ENCODE measurements around the gene KIAA1586. TPM values are rescaled to one million over a fixed set of nuclear protein-coding genes. Genes with fewer than 3 reads are reported as not detected.
"Not testable (repeated sequence)": the region's sequence is repeated elsewhere in the genome, so short reads cannot be mapped to it uniquely, and the experiment has no call there.

KIAA1586 gene
- total and polyA plus RNA-seq, 7 donors: 1.4 to 6.7 (median 4.0) TPM

DNA sequence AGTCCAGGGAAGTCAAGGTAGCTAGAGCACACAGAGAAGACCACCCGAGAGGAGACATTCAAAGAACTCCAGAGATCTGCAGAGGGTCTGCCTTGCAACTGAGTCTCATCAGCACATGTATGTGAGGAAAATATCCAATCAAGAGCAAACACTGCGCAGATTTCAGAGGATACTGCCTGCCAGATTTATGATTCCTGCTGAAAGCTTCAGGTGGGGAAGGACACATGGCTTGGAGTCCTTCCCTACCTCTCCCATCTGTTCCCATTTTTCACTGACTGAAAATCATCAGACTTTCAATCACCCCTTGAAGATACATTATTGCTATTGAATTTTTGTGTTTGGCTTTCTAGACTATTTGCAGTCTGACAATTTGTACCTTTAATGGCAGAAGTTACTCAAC, 7.6 kb upstream of the KIAA1586 start:
- Histone ChIP-seq H3K9me3 (no peaks in the 10 kb centered on the region), H3K27ac (no peak overlapping the region), H3K4me1 (no peaks in the 10 kb centered on the region), H3K36me3 (ENCODE audit: insufficient read depth in 1 of 2, low read depth in 1 of 2) (no peaks in the 10 kb centered on the region), H3K27me3 (ENCODE audit: insufficient read depth in 3 of 3, low read length in 2 of 3) (no peaks in the 10 kb centered on the region), H3K4me3 (no peak overlapping the region)
- intact Hi-C loops (cut with DNase I): no loop called here
- TF ChIP-seq, protein P1, sequence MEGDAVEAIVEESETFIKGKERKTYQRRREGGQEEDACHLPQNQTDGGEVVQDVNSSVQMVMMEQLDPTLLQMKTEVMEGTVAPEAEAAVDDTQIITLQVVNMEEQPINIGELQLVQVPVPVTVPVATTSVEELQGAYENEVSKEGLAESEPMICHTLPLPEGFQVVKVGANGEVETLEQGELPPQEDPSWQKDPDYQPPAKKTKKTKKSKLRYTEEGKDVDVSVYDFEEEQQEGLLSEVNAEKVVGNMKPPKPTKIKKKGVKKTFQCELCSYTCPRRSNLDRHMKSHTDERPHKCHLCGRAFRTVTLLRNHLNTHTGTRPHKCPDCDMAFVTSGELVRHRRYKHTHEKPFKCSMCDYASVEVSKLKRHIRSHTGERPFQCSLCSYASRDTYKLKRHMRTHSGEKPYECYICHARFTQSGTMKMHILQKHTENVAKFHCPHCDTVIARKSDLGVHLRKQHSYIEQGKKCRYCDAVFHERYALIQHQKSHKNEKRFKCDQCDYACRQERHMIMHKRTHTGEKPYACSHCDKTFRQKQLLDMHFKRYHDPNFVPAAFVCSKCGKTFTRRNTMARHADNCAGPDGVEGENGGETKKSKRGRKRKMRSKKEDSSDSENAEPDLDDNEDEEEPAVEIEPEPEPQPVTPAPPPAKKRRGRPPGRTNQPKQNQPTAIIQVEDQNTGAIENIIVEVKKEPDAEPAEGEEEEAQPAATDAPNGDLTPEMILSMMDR (IDR thresholded peaks at IDR 0.05): no peak
- DNase-seq: no peak
- ATAC-seq: no peak
- 91 to 95% (median 91%) methylated on average over 2 of the region's 2 CpGs for WGBS, 3 donors

DNA sequence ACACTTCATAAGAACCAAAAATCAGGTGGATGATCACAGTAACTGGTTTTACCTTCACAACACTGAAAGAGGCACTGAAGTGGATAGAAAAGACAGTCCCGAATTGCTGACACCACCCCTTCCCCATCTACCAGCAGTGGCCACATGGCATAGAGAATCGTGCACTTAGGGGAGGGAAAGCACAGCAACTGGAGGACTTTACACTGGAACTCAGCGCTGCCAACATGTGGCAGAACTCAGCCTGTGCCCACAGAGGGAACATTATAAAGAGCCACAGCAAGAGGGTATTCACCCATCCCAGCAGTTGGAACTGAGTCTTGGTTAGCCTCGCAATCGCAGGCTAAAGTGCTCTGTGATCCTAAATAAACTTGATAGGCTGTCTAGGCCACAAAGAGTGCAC, 6.5 kb upstream of the KIAA1586 start:
- H3K36me3 ChIP-seq (ENCODE audit: insufficient read depth in 1 of 2, low read depth in 1 of 2): no peaks in the 10 kb centered on the region
- H3K9me3 ChIP-seq: no peaks in the 10 kb centered on the region
- ATAC-seq (no peak), DNase-seq (no peak)
- H3K4me3 ChIP-seq: no peak overlapping the region
- no peaks in the 10 kb centered on the region for H3K27me3 ChIP-seq (ENCODE audit: insufficient read depth in 3 of 3, low read length in 2 of 3)
- H3K4me1 ChIP-seq: no peaks in the 10 kb centered on the region
- H3K27ac ChIP-seq: no peak overlapping the region
- TF ChIP-seq, protein P1 (IDR thresholded peaks at IDR 0.05): no peak
- 68 to 74% (median 72%) methylated on average over 5 of the region's 5 CpGs for WGBS, 3 donors
- intact Hi-C loops (cut with DNase I): loop anchor here in 1 of 2 donors (10.0 kb wide), 1 partner anchor 275 kb away; the partner anchor contains the start of gene PRIM2

DNA sequence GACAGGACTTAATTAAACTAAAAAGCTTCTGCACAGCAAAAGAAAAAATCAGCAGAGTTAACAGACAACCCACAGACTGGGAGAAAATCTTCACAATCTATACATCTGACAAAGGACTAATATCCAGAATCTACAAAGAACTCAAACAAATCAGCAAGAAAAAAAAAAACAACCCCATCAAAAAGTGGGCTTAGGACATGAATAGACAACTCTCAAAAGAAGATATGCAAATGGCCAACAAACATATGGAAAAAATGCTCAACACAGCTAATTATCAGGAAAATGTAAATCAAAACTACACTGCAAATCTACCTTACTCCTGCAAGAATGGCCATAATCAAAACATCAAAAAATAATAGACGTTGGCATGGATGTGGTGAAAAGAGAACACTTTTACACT, 2.4 kb upstream of the KIAA1586 start:
- not testable (repeated sequence) for H3K4me3 ChIP-seq; H3K27me3 ChIP-seq (ENCODE audit: insufficient read depth in 3 of 3, low read length in 2 of 3); H3K4me1 ChIP-seq; H3K9me3 ChIP-seq; H3K27ac ChIP-seq; ATAC-seq; DNase-seq; H3K36me3 ChIP-seq (ENCODE audit: insufficient read depth in 1 of 2, low read depth in 1 of 2)
- intact Hi-C loops (cut with DNase I): loop anchor here in 1 of 2 donors (10.0 kb wide), 1 partner anchor 271 kb away; the partner anchor contains the start of gene PRIM2
- 79 to 90% (median 82%) methylated on average over 1 of the region's 1 CpG for WGBS, 3 donors

DNA sequence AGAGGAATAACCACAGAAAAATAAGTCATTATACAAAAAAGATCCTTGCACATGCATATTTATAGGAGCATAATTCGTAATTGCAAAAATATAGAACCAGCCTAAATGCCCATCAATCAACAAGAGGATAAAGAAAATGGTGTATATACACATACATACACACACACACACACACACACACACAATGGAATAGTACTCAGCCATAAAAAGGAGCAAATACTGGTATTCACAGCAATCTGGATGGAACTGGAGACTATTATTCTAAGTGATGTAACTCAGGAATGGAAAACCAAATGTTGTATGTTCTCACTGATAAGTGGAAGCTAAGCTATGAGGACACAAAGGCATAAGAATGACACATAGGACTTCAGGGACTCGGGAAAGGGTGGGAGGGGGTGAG, 1.9 kb upstream of the KIAA1586 start:
- H3K4me3 ChIP-seq: no peak overlapping the region
- no peak for DNase-seq
- no peaks in the 10 kb centered on the region for H3K9me3 ChIP-seq
- TF ChIP-seq, protein P1 (IDR thresholded peaks at IDR 0.05): no peak
- no peaks in the 10 kb centered on the region for H3K27me3 ChIP-seq (ENCODE audit: insufficient read depth in 3 of 3, low read length in 2 of 3)
- WGBS, 3 donors: 94 to 95% (median 95%) methylated on average over 2 of the region's 2 CpGs
- H3K27ac ChIP-seq: no peak overlapping the region
- no peak for ATAC-seq
- H3K36me3 ChIP-seq (ENCODE audit: insufficient read depth in 1 of 2, low read depth in 1 of 2): peaks cover 0 to 11% of the 10 kb centered on the region in 2 donors
- H3K4me1 ChIP-seq: peaks cover 3% of the 10 kb centered on the region
- intact Hi-C loops (cut with DNase I): loop anchor here in 1 of 2 donors (10.0 kb wide), 1 partner anchor 270 kb away; the partner anchor contains the start of gene PRIM2

DNA sequence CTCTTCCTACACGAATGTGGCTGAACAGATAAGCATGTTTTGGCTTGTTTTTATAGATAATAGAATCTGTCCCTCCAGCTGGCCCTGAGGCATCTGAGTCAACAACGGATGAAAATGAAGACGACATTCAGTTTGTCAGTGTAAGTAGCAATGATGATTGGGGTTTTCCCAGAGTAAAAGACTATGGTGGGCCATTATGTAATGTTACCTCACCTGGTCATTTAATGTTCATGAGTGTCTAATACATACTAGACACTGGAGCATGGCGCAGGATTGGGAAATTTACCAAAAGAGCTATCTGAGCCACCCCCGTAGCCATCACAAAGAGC, 728 bp downstream of the KIAA1586 start:
- peaks cover 2 to 30% of the 10 kb centered on the region in 2 donors for H3K36me3 ChIP-seq (ENCODE audit: insufficient read depth in 1 of 2, low read depth in 1 of 2)
- intact Hi-C loops (cut with DNase I): loop anchor here in 1 of 2 donors (5.0 to 10.0 kb wide), 2 partner anchors 45 to 268 kb away; partner anchors contain the start of genes PRIM2 and ZNF451
- DNase-seq; H3K4me1 ChIP-seq; H3K4me3 ChIP-seq; H3K27me3 ChIP-seq (ENCODE audit: insufficient read depth in 3 of 3, low read length in 2 of 3); H3K27ac ChIP-seq; H3K9me3 ChIP-seq: not testable (repeated sequence)
- ATAC-seq: peak in 2 of 4 donors; percentile 9 to 21
- WGBS, 3 donors: no CpG with 5 or more reads among the region's 5 CpGs

DNA sequence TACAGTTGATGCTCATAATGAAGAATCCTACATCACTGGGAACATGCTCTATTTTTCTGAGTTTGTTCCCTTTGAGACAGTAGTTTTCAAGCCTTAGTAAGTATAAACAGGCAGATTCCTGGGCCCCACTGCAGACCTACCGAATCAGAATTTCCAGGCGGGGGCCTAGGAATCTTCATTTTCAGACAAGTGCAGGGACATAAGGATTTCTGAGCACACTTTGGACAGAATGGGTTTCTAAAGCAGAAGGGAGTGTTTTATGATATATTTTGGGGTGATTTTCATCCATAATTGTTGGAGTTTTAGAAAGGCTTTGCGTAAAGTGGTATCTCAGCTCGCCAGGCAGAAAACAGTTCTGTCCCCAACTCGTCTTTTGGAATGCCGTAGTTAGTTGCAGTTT, 1.4 kb downstream of the KIAA1586 start:
- H3K27ac ChIP-seq; H3K27me3 ChIP-seq (ENCODE audit: insufficient read depth in 3 of 3, low read length in 2 of 3); DNase-seq; ATAC-seq; H3K9me3 ChIP-seq; H3K4me1 ChIP-seq: not testable (repeated sequence)
- 80 to 93% (median 82%) methylated on average over 5 to 6 of the region's 6 CpGs for WGBS, 3 donors
- Histone ChIP-seq H3K4me3 (peak overlapping the region; percentile 29), H3K36me3 (ENCODE audit: insufficient read depth in 1 of 2, low read depth in 1 of 2) (peaks cover 2 to 36% of the 10 kb centered on the region in 2 donors)
- intact Hi-C loops (cut with DNase I): loop anchor here in 1 of 2 donors (5.0 to 10.0 kb wide), 2 partner anchors 44 to 267 kb away; partner anchors contain the start of genes PRIM2 and ZNF451

Data from psoas muscle (tissue), 8 donors.